Measurements from ENCODE around the gene CACNG4.

GRCh38 chr17:66928949-66929348 lies 35.6 kb upstream of the CACNG4 start:
- TF ChIP-seq, protein P1, sequence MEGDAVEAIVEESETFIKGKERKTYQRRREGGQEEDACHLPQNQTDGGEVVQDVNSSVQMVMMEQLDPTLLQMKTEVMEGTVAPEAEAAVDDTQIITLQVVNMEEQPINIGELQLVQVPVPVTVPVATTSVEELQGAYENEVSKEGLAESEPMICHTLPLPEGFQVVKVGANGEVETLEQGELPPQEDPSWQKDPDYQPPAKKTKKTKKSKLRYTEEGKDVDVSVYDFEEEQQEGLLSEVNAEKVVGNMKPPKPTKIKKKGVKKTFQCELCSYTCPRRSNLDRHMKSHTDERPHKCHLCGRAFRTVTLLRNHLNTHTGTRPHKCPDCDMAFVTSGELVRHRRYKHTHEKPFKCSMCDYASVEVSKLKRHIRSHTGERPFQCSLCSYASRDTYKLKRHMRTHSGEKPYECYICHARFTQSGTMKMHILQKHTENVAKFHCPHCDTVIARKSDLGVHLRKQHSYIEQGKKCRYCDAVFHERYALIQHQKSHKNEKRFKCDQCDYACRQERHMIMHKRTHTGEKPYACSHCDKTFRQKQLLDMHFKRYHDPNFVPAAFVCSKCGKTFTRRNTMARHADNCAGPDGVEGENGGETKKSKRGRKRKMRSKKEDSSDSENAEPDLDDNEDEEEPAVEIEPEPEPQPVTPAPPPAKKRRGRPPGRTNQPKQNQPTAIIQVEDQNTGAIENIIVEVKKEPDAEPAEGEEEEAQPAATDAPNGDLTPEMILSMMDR (IDR thresholded peaks at IDR 0.05) = no peak
- TF ChIP-seq POLR2A (IDR thresholded peaks at IDR 0.05) = no peak

All from vagina (tissue), 2 donors.